ENCODE measurements around the gene HOGA1.

DNA sequence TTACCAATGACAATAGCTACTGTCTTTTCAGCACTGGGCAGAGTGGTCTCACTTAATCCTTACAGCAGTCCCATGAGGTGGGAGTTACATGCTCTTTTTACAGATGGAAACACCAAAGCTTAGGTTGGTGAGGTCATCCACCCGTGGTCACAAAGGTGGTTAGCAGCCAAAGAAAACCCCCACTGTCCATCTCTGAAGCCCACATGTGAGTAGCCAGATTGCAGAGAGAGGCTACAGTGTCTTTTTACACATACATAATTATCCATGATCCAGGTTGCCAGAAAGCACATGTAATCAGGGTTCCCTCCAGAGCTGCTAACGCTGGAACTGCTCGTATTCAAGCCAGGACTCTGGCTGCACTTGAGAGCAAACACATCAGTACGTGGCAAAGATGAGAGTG is 36.2 kb upstream of the HOGA1 start:
- TF ChIP-seq, protein P1, sequence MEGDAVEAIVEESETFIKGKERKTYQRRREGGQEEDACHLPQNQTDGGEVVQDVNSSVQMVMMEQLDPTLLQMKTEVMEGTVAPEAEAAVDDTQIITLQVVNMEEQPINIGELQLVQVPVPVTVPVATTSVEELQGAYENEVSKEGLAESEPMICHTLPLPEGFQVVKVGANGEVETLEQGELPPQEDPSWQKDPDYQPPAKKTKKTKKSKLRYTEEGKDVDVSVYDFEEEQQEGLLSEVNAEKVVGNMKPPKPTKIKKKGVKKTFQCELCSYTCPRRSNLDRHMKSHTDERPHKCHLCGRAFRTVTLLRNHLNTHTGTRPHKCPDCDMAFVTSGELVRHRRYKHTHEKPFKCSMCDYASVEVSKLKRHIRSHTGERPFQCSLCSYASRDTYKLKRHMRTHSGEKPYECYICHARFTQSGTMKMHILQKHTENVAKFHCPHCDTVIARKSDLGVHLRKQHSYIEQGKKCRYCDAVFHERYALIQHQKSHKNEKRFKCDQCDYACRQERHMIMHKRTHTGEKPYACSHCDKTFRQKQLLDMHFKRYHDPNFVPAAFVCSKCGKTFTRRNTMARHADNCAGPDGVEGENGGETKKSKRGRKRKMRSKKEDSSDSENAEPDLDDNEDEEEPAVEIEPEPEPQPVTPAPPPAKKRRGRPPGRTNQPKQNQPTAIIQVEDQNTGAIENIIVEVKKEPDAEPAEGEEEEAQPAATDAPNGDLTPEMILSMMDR (IDR thresholded peaks at IDR 0.05): no peak
- TF ChIP-seq POLR2A (IDR thresholded peaks at IDR 0.05): no peak
